Stimulated activated effector memory CD8-positive, alpha-beta T cell treated with anti-CD3 and anti-CD28 coated beads, Interleukin-12 subunit alpha, Interleukin-12 subunit beta, amount 100 ng/mL, for 72 hours (primary cell): Measurements from ENCODE around the gene NDUFB10.
A peak's percentile ranks its signal among the peaks of the same experiment; 100 is the strongest.

ENCODE experiments used
- ATAC-seq: fragments of 150-1000 bp; cut with Tn5 transposase; 2 replicates; pipeline ENCODE4 v1.10.0; 2021
- DNase-seq, 2 donors: peaks; one replicate each; pipeline ENCODE4 v3.0.0; 2021 to 2022; ENCODE audit warnings: low spot score in 2 of 2
- H3K27ac Mint-ChIP-seq: one replicate; pipeline ENCODE4 v1.8.0; 2022; ENCODE audit warnings: mild to moderate bottlenecking, mixed read lengths
- H3K36me3 Mint-ChIP-seq: one replicate; pipeline ENCODE4 v1.8.0; 2022; ENCODE audit warnings: mild to moderate bottlenecking, mixed read lengths
- H3K4me1 Mint-ChIP-seq: one replicate; pipeline ENCODE4 v1.8.0; 2022; ENCODE audit warnings: mixed read lengths
- H3K4me3 Mint-ChIP-seq: one replicate; pipeline ENCODE4 v1.8.0; 2022; ENCODE audit warnings: mild to moderate bottlenecking, mixed read lengths
- H3K9me3 Mint-ChIP-seq: one replicate; pipeline ENCODE4 v1.8.0; 2022; ENCODE audit warnings: mixed read lengths

The NDUFB10 gene

DNA sequence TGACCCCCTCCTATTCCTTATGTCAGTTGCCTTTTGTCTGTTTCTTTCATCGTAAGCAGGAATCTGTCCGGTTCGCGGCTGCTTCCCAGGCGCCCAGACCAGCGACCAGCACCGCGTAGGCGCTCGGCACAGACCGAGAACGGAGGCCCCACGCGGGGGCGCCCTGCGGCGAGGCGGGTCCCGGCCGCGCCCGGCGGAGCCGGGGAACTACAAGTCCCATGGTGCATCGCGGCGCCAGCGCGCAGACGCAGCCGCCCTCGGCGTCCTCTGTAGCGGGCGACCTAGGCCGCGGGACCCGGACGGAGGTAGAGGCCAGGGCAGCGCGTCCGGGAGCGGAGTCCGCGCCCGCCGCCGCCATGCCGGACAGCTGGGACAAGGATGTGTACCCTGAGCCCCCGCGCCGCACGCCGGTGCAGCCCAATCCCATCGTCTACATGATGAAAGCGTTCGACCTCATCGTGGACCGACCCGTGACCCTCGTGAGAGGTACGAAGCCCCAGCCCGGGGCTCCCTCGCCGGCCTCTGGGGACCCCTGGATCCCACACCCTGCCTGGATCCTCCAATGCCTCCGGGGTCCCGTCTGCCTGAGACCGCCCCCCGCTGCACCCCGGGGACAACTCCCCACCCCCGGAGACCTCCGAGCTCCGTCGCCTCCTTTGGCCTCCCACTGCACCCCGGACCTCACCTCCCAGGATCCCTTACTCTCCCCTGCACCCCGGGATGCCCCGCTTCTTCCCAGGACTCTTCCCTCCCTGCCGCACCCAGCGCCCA lies at the start of gene NDUFB10:
Gene NDUFB10, plus strand, starts transcription at position 270 of the 771 bp plus-strand sequence. Its CDS starts 87 bp downstream, at position 357.
- DNase-seq, result peak; percentile 95 to 96

DNA sequence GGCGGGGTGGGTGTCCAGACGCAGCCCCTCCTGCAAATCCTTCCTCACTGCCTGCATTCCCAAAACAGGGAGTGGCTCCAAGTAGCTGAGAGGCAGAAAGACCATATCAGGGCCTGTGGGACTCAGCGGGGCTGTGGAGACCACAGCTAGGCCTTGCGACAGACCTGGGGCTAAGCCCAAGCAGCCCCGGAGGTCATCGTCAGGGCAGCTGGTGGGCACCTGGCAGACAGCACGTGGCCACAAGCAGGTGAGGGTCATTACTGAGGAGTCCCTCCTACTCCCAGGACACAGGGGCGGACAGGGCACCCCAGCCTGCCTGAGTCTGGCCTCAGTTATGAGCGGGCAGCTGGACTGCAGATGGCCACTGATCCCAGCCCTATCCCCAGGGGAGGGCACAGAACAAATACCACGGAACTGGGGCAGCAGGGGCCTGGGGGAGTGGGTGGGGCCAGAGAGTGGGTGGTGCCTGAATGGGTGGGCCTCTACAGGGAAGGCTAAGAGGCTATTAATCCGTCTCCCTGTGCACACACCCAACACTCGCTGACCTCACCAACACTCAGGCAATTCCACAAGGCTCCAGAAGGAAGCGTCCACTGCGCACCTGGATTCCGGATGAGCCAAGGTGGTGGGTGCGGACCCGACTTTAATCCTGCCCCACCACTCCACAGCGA lies 49.6 kb upstream of the NDUFB10 start:
- no peaks in the 10 kb centered on the region for H3K9me3 Mint-ChIP-seq
- no peak for DNase-seq
- ATAC-seq, result no peak
- H3K4me1 Mint-ChIP-seq, result no peaks in the 10 kb centered on the region
- H3K4me3 Mint-ChIP-seq, result no peak overlapping the region
- no peaks in the 10 kb centered on the region for H3K36me3 Mint-ChIP-seq
- H3K27ac Mint-ChIP-seq, result no peak overlapping the region

More for the DNA sequence above, at the start of gene NDUFB10:
- ATAC-seq, result peak; percentile 84
- H3K4me1 Mint-ChIP-seq, result peaks cover 50% of the 10 kb centered on the region
- no peaks in the 10 kb centered on the region for H3K9me3 Mint-ChIP-seq
- peaks cover 47% of the 10 kb centered on the region for H3K36me3 Mint-ChIP-seq
- peak within 1 kb of the TSS; percentile 94 for H3K27ac Mint-ChIP-seq
- peak within 1 kb of the TSS; percentile 82 for H3K4me3 Mint-ChIP-seq

- no peaks in the 10 kb centered on the region for H3K9me3 Mint-ChIP-seq
- H3K4me3 Mint-ChIP-seq, result no peak overlapping the region
- H3K27ac Mint-ChIP-seq, result no peak overlapping the region
- ATAC-seq (no peak), DNase-seq (no peak)
- no peaks in the 10 kb centered on the region for H3K4me1 Mint-ChIP-seq
- H3K36me3 Mint-ChIP-seq, result no peaks in the 10 kb centered on the region
Observed at GRCh38 chr16:1911467-1912214, 47.7 kb upstream of the NDUFB10 start.

DNA sequence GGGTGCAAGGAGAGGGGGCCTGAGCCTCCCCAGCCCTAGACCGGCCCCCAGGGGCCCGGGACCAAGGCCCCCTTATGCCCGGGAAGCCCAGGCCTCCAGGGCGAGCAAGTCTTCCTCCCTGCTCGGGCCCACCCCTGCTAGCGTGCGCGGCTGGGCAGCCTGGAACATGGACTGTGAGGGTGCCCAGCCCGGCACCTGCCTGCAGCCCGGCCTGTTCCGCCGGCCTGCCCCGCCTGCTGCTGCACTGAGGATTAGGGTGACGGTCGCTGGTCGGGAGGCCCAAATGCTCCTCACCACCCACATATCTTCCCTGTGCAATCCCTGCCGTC lies 47.2 kb upstream of the NDUFB10 start:
- H3K4me3 Mint-ChIP-seq, result no peak overlapping the region
- no peak overlapping the region for H3K27ac Mint-ChIP-seq
- H3K4me1 Mint-ChIP-seq, result no peaks in the 10 kb centered on the region
- no peak for DNase-seq
- H3K36me3 Mint-ChIP-seq, result no peaks in the 10 kb centered on the region
- H3K9me3 Mint-ChIP-seq, result no peaks in the 10 kb centered on the region
- no peak for ATAC-seq

DNA sequence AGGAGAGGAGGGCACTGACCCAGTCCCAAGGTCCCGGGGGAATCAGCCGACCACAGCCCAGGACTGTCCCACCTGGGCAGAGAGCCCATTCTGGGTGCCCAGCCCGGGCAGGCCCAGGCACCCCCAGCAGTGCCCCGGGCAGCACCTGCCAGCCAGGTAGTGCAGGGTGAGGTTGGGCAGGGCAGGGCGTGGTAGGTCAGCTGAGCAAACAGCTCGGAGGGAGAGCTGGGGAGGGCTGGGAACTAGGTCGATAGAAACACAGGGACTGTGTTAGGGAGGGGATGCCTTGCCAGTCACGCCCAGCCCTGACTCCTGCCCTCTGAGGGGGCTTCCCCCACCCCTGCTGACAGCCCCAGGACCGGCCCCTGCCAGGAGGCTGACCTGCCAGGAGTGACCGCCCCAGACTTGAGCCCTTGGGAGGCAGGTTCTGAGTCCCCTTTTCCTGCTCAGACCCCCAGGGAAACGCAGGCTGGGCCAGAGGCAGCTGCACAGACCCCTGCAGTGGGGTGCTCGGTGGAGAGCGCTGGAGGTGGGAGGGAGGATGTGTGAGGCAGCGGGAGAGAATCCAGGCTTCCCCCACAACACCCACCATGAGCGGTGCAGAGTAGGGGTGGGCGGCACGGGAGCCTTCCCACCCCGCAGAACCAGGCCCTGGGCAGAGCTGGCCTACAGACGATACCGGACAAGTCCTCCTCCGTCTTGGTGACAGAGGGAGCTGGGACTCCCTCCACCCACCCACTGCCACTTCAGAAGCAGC lies 45.8 kb upstream of the NDUFB10 start:
- Mint-ChIP-seq H3K4me1 (no peaks in the 10 kb centered on the region), H3K4me3 (no peak overlapping the region), H3K9me3 (no peaks in the 10 kb centered on the region), H3K27ac (no peak overlapping the region), H3K36me3 (no peaks in the 10 kb centered on the region)
- ATAC-seq (peak; percentile 6), DNase-seq (no peak)

DNA sequence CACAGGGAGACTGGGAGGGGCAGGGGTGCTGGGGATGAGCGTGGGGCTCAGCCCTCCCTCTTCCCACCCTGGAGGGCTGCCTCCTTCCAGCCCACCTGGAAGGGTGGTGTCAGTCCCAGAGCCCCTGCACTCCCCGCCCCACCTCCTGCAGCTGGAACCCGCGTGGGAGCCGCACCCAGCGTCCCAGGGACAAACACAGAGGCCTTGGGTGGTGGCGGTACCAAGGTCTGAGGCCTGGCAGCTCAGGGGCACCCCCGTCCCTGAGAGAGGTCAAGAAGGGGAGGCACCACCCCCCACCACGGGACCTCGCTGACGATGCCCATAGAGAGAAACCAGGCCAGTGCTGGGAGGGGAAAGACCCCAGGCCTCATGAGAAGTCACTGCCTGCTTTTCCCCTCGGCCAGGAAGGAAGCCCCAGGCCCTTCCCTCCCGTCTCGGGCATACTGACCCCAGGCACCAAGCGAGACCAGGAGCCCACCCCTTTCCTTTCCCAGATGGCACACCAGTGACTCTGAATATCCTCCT lies 45.2 kb upstream of the NDUFB10 start:
- no peak for ATAC-seq
- H3K27ac Mint-ChIP-seq, result no peak overlapping the region

GRCh38 chr16:1914988-1915387 lies 44.4 kb upstream of the NDUFB10 start:
- Mint-ChIP-seq H3K4me1 (no peaks in the 10 kb centered on the region), H3K4me3 (no peak overlapping the region), H3K9me3 (no peaks in the 10 kb centered on the region), H3K36me3 (no peaks in the 10 kb centered on the region), H3K27ac (no peak overlapping the region)
- ATAC-seq (no peak), DNase-seq (no peak)

More for the DNA sequence above, 45.2 kb upstream of the NDUFB10 start:
- Mint-ChIP-seq H3K4me3 (no peak overlapping the region), H3K9me3 (no peaks in the 10 kb centered on the region), H3K4me1 (no peaks in the 10 kb centered on the region), H3K36me3 (no peaks in the 10 kb centered on the region)
- DNase-seq, result no peak

DNA sequence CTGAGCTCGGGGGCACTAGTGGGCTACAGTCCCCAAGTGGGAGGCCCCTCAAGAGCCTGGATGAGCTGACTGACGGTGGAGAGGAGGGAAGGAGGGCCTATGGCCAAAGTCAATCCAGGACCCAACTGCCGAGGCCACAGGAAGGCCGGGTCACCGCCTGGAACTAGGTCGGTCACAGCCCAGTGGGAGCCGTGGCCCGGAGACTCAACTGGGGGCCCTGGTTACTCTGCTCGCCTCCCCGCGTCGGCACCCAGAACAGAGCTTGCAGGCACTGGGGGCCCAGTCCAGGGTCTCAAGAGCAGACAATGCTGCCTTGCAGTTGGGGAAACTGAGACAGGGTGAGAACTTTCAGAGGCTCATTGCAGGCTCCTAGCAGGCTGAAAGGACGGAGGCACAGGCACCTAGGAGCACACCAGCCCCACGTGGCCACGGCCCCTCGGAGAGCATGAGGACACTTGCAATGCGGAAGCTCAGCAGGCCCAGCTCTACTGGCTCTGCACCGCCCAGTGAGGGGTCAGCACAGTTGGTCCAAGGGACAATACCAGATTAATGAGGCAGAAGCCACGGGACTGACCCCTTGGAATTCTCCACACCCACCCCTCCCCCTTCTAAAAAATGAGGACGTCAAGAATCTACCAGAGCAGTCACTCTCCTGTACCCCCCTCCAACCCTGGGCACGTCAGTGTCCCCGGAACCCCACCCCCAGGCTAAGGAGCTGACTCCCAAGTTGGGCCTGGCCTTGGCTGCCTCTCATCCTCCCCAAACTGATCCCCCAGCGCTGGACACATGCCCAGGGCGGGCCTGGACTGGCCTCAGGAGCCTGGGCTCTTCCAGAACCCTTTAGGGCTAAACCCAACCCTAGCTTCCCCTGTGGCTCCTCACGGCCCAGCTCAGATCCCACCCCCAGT lies 43.4 kb upstream of the NDUFB10 start:
- Mint-ChIP-seq H3K9me3 (no peaks in the 10 kb centered on the region), H3K4me3 (no peak overlapping the region), H3K36me3 (no peaks in the 10 kb centered on the region), H3K4me1 (peaks cover 6% of the 10 kb centered on the region), H3K27ac (no peak overlapping the region)
- no peak for DNase-seq
- ATAC-seq, result no peak

- ATAC-seq, result no peak
- Mint-ChIP-seq H3K27ac (no peak overlapping the region), H3K4me3 (no peak overlapping the region), H3K4me1 (peaks cover 6% of the 10 kb centered on the region), H3K36me3 (no peaks in the 10 kb centered on the region), H3K9me3 (no peaks in the 10 kb centered on the region)
- DNase-seq, result no peak
Observed at GRCh38 chr16:1916640-1916990, 42.7 kb upstream of the NDUFB10 start.

DNA sequence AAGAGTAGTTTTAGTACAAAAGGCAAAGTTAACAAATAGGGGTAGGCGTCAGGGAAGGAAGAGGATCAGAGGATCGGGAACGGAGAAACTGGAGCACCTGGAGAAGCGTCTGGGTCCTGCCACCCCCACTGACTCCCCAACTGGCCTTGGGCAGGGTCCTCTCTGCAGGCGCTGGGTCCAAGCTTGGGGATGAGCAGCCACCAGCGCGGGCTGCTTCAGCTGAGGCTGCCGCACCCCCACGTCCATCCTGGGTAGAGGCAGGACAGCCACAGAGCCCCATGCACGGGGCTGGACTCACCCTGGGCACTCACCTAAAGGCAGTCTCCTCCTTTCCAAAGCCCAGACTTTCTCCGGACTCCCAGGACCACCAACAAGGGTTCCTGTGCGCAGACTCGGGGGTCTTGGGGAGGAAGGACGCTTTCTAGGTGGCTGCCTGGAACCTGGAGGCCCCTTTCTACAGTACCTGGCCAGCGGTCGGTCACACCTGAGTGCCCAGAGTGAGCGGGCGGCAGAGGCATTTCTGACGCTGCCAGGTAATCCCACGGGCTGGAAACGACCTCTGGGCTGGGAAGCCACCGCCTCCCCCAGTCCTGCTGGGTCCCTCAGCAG lies 42.2 kb upstream of the NDUFB10 start:
- no peaks in the 10 kb centered on the region for H3K9me3 Mint-ChIP-seq
- no peaks in the 10 kb centered on the region for H3K36me3 Mint-ChIP-seq
- DNase-seq, result no peak
- ATAC-seq, result no peak
- no peak overlapping the region for H3K27ac Mint-ChIP-seq
- peaks cover 6% of the 10 kb centered on the region for H3K4me1 Mint-ChIP-seq
- no peak overlapping the region for H3K4me3 Mint-ChIP-seq

GRCh38 chr16:1917665-1918350 lies 41.5 kb upstream of the NDUFB10 start:
- peaks cover 6% of the 10 kb centered on the region for H3K4me1 Mint-ChIP-seq
- no peak for ATAC-seq

DNA sequence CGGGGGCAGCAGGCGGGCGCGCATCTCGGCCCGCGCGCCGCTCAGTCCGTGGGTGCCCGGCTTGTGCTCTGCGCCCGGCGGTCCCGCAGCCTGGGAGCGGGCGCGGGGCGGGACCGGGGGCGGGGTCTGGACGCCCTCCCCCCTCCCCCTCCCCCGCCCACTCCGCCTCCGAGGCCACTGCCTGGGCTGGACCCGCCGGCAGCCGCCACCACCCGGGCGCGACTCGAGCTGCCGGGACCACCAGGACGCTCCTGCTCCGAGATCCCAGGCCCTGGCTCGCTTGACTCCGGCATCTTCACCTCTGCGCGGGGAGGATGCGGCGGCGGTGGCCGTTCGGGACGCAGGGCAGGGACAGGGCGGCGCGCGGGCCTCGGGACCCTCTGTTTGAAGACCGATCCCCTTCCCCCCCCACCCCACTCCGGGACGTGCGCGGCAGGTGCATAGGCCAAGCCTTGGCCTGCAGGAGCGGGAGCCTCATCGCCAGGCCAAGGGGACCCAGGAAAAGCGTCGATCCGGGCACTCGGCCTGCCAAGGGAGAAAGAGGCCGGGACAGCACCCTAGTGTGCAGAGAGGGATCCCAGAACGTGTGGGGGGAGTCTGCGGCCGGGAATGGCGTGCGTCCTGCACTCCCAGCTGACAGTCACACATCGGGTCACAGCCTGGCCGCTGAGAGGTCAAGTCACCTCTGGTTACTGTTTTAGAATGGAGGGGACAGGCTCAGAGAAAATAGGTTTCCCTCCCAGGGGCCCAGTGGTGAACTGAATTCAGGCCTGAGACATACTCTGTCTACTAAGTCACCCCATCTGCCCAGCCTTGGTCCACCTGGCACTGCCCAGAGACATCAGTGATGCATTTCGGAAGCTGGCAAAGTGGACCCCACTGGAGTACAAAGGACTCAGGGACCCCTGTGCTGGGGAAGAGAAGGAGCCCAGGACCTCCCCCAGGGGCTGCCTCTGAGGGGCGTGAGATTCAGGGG lies 40.7 kb upstream of the NDUFB10 start, which contains the start of gene HS3ST6:
Gene HS3ST6, minus strand, starts transcription at position 65 of the 976 bp plus-strand sequence. CDS start 92 bp downstream, outside the sequence.
- Mint-ChIP-seq H3K36me3 (no peaks in the 10 kb centered on the region), H3K4me3 (no peak within 1 kb of the TSS), H3K9me3 (no peaks in the 10 kb centered on the region), H3K4me1 (peaks cover 6% of the 10 kb centered on the region), H3K27ac (no peak within 1 kb of the TSS)
- ATAC-seq, result no peak
- no peak for DNase-seq

More at GRCh38 chr16:1917665-1918350, 41.5 kb upstream of the NDUFB10 start:
- Mint-ChIP-seq H3K4me3 (no peak overlapping the region), H3K9me3 (no peaks in the 10 kb centered on the region), H3K27ac (no peak overlapping the region), H3K36me3 (no peaks in the 10 kb centered on the region)
- DNase-seq, result no peak
